ENCODE data around the gene G3BP2. TPM values are rescaled to one million over a fixed set of nuclear protein-coding genes. Genes with fewer than 3 reads are reported as not detected.

G3BP2 gene
- total RNA-seq, 2 donors from 2014 or later = 95.0 to 121 TPM

GRCh38 chr4:75660491-75660890 is 12.7 kb downstream of the G3BP2 start:
- TF ChIP-seq POLR2AphosphoS5 (IDR thresholded peaks at IDR 0.05) = no peak
- TF ChIP-seq CTCF (IDR thresholded peaks at IDR 0.05) = no peak
- TF ChIP-seq POLR2A (IDR thresholded peaks at IDR 0.05) = no peak
- WGBS = 50% methylated on average over 2 of the region's 2 CpGs
- H3K27ac ChIP-seq = no peak overlapping the region
- H3K4me3 ChIP-seq = no peak overlapping the region
- H3K4me1 ChIP-seq (replicated peaks) = no peaks in the 10 kb centered on the region
- H3K27me3 ChIP-seq (replicated peaks; ENCODE audit: insufficient read depth) = no peaks in the 10 kb centered on the region
- no peak for DNase-seq (ENCODE audit: low spot score)
- intact Hi-C loops (cut with DNase I) = no loop called here
- no peaks in the 10 kb centered on the region for H3K36me3 ChIP-seq
- no peaks in the 10 kb centered on the region for H3K9me3 ChIP-seq

GRCh38 chr4:75659512-75660031 is 13.6 kb downstream of the G3BP2 start:
- WGBS = 85% methylated on average over 1 of the region's 1 CpG
- no peaks in the 10 kb centered on the region for H3K36me3 ChIP-seq
- intact Hi-C loops (cut with DNase I) = no loop called here
- no peak for DNase-seq (ENCODE audit: low spot score)
- TF ChIP-seq CTCF (IDR thresholded peaks at IDR 0.05) (no peak), POLR2AphosphoS5 (IDR thresholded peaks at IDR 0.05) (no peak), POLR2A (IDR thresholded peaks at IDR 0.05) (no peak)
- no peaks in the 10 kb centered on the region for H3K4me1 ChIP-seq (replicated peaks)
- no peak overlapping the region for H3K4me3 ChIP-seq
- H3K27me3 ChIP-seq (replicated peaks; ENCODE audit: insufficient read depth) = no peaks in the 10 kb centered on the region
- H3K9me3 ChIP-seq = no peaks in the 10 kb centered on the region
- no peak overlapping the region for H3K27ac ChIP-seq

DNA sequence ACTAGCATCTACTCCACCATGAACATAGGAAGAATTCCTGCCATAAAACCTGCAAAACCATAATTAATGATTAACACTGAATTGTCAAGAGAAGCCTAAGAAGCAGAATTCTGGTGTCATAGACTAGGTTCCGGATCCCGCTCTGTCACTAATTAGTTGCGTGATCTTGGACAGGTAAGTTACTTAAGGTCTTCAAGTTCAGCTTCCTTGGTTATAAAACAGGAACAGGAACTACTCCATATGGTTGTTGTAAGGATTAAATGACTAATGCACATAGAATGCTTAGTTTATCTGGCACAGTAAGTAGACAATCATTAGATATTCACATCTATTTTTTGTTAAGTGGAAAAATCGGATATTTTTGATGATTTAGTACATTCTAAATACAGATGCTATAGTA is 14.3 kb downstream of the G3BP2 start:
- Histone ChIP-seq H3K27ac (no peak overlapping the region), H3K4me1 (replicated peaks) (no peaks in the 10 kb centered on the region), H3K9me3 (no peaks in the 10 kb centered on the region), H3K4me3 (no peak overlapping the region), H3K27me3 (replicated peaks; ENCODE audit: insufficient read depth) (no peaks in the 10 kb centered on the region), H3K36me3 (no peaks in the 10 kb centered on the region)
- intact Hi-C loops (cut with DNase I) = no loop called here
- no peak for TF ChIP-seq CTCF (IDR thresholded peaks at IDR 0.05)
- TF ChIP-seq POLR2AphosphoS5 (IDR thresholded peaks at IDR 0.05) = no peak
- no peak for TF ChIP-seq POLR2A (IDR thresholded peaks at IDR 0.05)
- 91% methylated on average over 4 of the region's 4 CpGs for WGBS
- no peak for DNase-seq (ENCODE audit: low spot score)

- H3K9me3 ChIP-seq = no peaks in the 10 kb centered on the region
- H3K4me3 ChIP-seq = no peak overlapping the region
- H3K4me1 ChIP-seq (replicated peaks) = no peaks in the 10 kb centered on the region
- intact Hi-C loops (cut with DNase I) = no loop called here
- WGBS = 82% methylated on average over 2 of the region's 2 CpGs
- TF ChIP-seq CTCF (IDR thresholded peaks at IDR 0.05) (no peak), POLR2AphosphoS5 (IDR thresholded peaks at IDR 0.05) (no peak), POLR2A (IDR thresholded peaks at IDR 0.05) (no peak)
- H3K36me3 ChIP-seq = no peaks in the 10 kb centered on the region
- no peak overlapping the region for H3K27ac ChIP-seq
- H3K27me3 ChIP-seq (replicated peaks; ENCODE audit: insufficient read depth) = no peaks in the 10 kb centered on the region
- DNase-seq (ENCODE audit: low spot score) = no peak
Observed at GRCh38 chr4:75655562-75655961, 17.6 kb downstream of the G3BP2 start.

- H3K4me3 ChIP-seq = no peak overlapping the region
- no peak for TF ChIP-seq CTCF (IDR thresholded peaks at IDR 0.05)
- no peak for TF ChIP-seq POLR2A (IDR thresholded peaks at IDR 0.05)
- no peak for TF ChIP-seq POLR2AphosphoS5 (IDR thresholded peaks at IDR 0.05)
- H3K27me3 ChIP-seq (replicated peaks; ENCODE audit: insufficient read depth) = no peaks in the 10 kb centered on the region
- no peaks in the 10 kb centered on the region for H3K9me3 ChIP-seq
- no peaks in the 10 kb centered on the region for H3K4me1 ChIP-seq (replicated peaks)
- DNase-seq (ENCODE audit: low spot score) = no peak
- WGBS = 70% methylated on average over 1 of the region's 1 CpG
- H3K36me3 ChIP-seq = no peaks in the 10 kb centered on the region
- intact Hi-C loops (cut with DNase I) = no loop called here
- H3K27ac ChIP-seq = no peak overlapping the region
Observed at GRCh38 chr4:75654905-75655304, 18.3 kb downstream of the G3BP2 start.

All from prostate gland (tissue), 2 donors.